Measurements from ENCODE around the gene MBOAT1. TPM values are rescaled to one million over a fixed set of nuclear protein-coding genes. Genes with fewer than 3 reads are reported as not detected.

Gene MBOAT1
- total RNA-seq, 4 donors from 2014 or later = 9.6 to 24.3 (median 12.6) TPM

DNA sequence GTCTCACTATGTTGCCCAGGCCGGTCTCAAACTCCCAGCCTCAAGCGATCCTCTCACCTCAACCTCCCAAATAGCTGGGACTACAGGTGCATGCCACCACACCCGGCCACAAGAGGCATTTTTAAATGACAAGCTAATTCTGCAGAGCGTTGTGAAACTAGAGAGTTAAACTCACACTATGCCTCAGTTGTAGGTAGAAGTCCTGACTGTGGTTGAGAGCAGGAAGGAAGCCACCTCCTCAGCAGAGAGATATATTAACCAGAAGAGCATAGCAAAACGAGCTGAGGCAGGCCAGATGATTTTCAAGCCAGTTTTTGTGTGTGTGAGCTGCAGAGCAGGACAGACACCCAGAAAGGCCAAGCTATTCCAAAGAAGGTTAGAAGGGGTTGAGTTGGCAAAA, 150.3 kb downstream of the MBOAT1 start:
- Histone ChIP-seq H3K9me3 (no peaks in the 10 kb centered on the region), H3K4me1 (no peaks in the 10 kb centered on the region), H3K36me3 (no peaks in the 10 kb centered on the region), H3K4me3 (replicated peaks in 1 of 3) (no peak overlapping the region), H3K27ac (no peak overlapping the region), H3K27me3 (no peaks in the 10 kb centered on the region)
- TF ChIP-seq CTCF (IDR thresholded peaks at IDR 0.05) = no peak
- no peak for TF ChIP-seq POLR2A (IDR thresholded peaks at IDR 0.05)
- intact Hi-C loops (cut with DNase I) = no loop called here
- 87 to 88% methylated on average over 5 of the region's 5 CpGs for WGBS, 2 donors
- DNase-seq = no peak

DNA sequence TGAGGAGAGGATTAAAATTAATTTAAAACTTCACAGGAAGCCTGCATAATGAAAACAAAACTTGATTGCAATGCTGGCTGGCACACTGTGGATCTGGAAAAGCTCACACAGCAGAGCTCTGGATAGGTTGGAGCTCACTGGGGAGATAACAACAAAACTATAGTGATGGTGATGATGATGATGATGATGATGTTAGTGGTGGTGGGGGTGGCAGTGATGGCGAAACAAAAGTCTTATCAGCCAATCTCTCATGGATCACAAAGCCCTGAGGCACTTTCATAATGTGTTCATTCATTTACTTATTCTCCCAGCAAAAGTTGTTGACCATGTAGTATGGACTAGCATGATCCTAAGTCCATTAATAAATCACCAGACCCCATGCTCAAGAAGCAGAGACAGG, 152.0 kb downstream of the MBOAT1 start:
- TF ChIP-seq POLR2A (IDR thresholded peaks at IDR 0.05) = no peak
- no peak for TF ChIP-seq CTCF (IDR thresholded peaks at IDR 0.05)
- DNase-seq = no peak
- intact Hi-C loops (cut with DNase I) = no loop called here
- no peaks in the 10 kb centered on the region for H3K9me3 ChIP-seq
- H3K4me3 ChIP-seq (replicated peaks in 1 of 3) = no peak overlapping the region
- peaks cover 9 to 10% of the 10 kb centered on the region in 2 donors for H3K4me1 ChIP-seq
- H3K36me3 ChIP-seq = no peaks in the 10 kb centered on the region
- H3K27me3 ChIP-seq = no peaks in the 10 kb centered on the region
- WGBS, 2 donors = 88 to 94% methylated on average over 1 of the region's 1 CpG
- H3K27ac ChIP-seq = no peak overlapping the region

GRCh38 chr6:20058912-20059311, 153.4 kb downstream of the MBOAT1 start:
- Histone ChIP-seq H3K4me3 (replicated peaks in 1 of 3) (no peak overlapping the region), H3K9me3 (no peaks in the 10 kb centered on the region), H3K27me3 (no peaks in the 10 kb centered on the region), H3K36me3 (no peaks in the 10 kb centered on the region), H3K27ac (no peak overlapping the region), H3K4me1 (peaks cover 10 to 14% of the 10 kb centered on the region in 2 donors)
- TF ChIP-seq CTCF (IDR thresholded peaks at IDR 0.05) = no peak
- no peak for TF ChIP-seq POLR2A (IDR thresholded peaks at IDR 0.05)
- intact Hi-C loops (cut with DNase I) = loop anchor here (10.0 kb wide), 2 partner anchors 1034 to 1304 kb away; no protein-coding TSS in a partner anchor
- WGBS, 2 donors = 68 to 78% methylated on average over 3 of the region's 3 CpGs
- DNase-seq = no peak

DNA sequence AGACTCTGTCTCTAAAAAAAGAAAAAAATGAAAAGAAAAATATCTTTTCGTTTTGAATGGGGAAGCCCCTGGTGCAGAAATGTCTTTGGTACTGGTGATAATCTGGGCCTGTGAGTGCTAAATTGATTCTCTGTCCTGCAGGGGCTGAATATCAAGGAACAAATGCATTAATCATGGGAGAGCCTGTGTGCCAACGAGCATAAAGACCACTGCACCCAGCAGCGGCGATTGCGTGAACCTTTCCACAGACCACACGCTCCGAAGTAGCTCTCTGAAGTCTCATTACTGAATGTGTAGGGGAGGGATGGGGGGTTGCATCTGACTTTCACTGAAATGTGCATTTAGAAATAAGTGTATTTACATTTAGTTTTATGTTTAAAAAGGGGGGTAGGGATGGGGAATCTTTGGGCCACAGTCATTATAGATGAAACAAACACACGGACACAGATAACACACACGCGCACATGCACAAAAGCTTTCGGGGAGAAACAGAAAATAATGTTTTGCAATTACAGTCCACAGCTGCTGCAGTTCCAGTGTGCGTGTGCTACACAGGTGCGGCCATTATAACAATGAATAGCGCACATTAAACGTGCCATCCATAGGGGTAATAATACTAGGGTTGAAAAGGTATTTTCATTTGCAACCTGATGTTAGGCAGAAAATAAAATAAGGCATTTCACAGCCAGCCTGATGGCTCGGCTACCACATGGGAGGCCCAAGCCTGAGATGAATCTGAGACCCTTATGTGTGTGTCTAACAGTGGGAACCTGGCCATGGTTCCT, 154.0 kb downstream of the MBOAT1 start:
- intact Hi-C loops (cut with DNase I) = loop anchor here (10.0 kb wide), 2 partner anchors 1034 to 1304 kb away; no protein-coding TSS in a partner anchor
- H3K36me3 ChIP-seq = no peaks in the 10 kb centered on the region
- peaks cover 10 to 14% of the 10 kb centered on the region in 2 donors for H3K4me1 ChIP-seq
- no peak overlapping the region for H3K27ac ChIP-seq
- no peaks in the 10 kb centered on the region for H3K27me3 ChIP-seq
- no peak for DNase-seq
- WGBS, 2 donors = 90 to 92% methylated on average over 16 of the region's 16 CpGs
- no peak overlapping the region for H3K4me3 ChIP-seq (replicated peaks in 1 of 3)
- H3K9me3 ChIP-seq = no peaks in the 10 kb centered on the region
- TF ChIP-seq CTCF (IDR thresholded peaks at IDR 0.05) = no peak
- TF ChIP-seq POLR2A (IDR thresholded peaks at IDR 0.05) = no peak

- TF ChIP-seq POLR2A (IDR thresholded peaks at IDR 0.05) (peak in 1 of 2 donors; percentile 51), CTCF (IDR thresholded peaks at IDR 0.05) (peak in 4 of 6 experiments; percentile 58 to 90 (median 72))
- Histone ChIP-seq H3K36me3 (no peaks in the 10 kb centered on the region), H3K4me1 (peaks cover 10 to 14% of the 10 kb centered on the region in 2 donors), H3K27me3 (no peaks in the 10 kb centered on the region), H3K9me3 (no peaks in the 10 kb centered on the region), H3K4me3 (replicated peaks in 1 of 3) (no peak overlapping the region), H3K27ac (peak overlapping the region; percentile 38 to 70 (median 67))
- DNase-seq = peak; percentile 55 to 56
- intact Hi-C loops (cut with DNase I) = loop anchor here (10.0 kb wide), 2 partner anchors 1032 to 1302 kb away; no protein-coding TSS in a partner anchor
- 3 to 5% methylated on average over 4 of the region's 4 CpGs for WGBS, 2 donors
Measured at GRCh38 chr6:20056350-20056992, 155.8 kb downstream of the MBOAT1 start.
